Measurements from ENCODE around the gene CAMTA1.

CAMTA1 gene

DNA sequence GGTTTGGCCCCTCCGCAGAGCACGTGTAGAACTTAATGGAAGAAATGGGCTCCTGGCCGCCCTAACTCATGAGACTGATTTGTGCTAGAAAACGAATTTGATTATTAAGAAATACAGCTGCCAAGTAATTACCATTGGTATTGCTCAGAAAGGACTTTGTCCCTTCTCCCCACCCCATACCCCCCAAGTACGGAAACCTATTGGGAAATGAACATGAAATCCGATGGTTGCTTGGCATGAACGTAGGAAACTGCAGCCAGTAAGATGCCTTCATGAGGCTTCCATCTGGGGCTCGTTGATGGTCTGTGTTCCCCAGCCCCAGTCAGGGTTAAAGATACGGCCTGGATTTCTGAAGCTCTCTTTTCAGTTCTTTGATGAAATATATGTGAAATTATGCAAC, 1020.2 kb downstream of the CAMTA1 start:
- no peak for DNase-seq (ENCODE audit: low read depth in 2 of 3, low spot score in 1 of 3)

- no peak for DNase-seq (ENCODE audit: low read depth in 2 of 3, low spot score in 1 of 3)
Measured at GRCh38 chr1:7808253-7808844, 1023.1 kb downstream of the CAMTA1 start.

DNA sequence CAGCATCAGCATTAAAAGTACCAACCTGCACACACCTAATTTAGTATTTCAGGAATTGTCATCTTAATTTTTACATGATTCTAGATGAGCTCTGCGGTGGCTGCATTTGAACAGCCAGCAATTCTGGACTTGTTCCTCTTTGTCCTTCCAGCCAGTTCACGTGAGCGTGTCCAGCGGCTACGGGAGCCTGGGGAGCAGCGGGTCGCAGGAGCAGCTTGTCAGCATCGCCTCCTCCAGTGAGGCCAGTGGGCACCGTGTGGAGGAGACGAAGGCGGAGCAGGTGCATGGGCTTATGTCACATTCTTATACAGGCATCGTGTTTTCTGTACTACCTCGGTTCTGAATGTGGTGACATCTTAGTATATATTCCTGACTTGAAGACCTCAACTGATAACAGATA, 1024.5 kb downstream of the CAMTA1 start:
- no peak for DNase-seq (ENCODE audit: low read depth in 2 of 3, low spot score in 1 of 3)

DNA sequence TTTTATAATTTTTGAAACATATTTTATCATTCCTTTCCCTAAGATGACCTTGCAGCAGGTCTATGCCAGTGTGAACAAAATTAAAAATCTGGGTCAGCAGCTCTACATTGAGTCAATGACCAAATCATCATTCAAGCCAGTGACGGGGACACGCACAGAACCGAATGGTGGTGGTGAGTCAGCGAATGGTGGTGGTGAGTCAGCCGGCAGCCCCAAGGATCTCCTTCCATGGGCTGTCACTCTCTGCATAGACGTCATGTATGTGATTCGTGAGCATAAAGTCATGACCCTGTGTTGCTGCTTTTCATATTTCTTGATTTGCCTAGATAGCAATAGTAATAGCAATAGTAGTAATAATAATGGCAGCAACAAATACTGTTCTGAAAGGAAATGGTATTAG, 1025.1 kb downstream of the CAMTA1 start:
- DNase-seq (ENCODE audit: low read depth in 2 of 3, low spot score in 1 of 3) = peak in 2 of 3 donors; percentile 8 to 17

- no peak for DNase-seq (ENCODE audit: low read depth in 2 of 3, low spot score in 1 of 3)
Measured at GRCh38 chr1:7811476-7811875, 1026.2 kb downstream of the CAMTA1 start.

DNA sequence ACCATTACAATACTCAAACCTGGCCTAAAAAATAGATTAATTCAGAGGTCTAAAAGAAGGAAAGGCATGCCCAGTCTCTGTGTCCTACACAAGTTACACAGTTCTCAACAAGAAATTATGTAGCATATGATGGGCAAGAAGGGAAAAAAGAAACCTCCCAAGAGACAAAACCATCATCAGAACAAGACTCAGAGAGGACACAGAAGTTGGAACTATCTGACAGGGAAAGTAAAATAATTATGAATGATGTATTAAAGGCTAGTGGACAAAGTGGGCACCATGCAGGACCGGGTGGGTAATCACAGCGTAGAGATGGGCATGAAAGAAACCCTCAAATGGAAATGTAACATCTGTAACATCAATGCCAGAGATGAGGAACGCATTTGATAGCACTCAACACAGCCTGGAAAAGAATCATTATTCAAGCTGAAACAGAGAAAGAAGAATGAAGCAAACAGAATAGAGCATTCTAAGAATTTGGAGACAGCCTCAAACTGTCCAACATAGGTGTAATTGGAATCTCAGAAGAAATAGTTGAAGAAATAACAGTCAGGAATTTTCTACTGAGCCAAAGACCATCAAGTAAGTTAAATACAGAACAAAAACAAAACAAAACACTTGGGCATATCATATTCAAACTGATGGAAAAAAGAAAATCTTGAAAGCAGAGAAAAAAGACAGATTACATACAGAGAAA, 1028.6 kb downstream of the CAMTA1 start:
- no peak for DNase-seq (ENCODE audit: low read depth in 2 of 3, low spot score in 1 of 3)

Data from stimulated activated CD4-positive, alpha-beta T cell treated with anti-CD3 and anti-CD28 coated beads, Interleukin-12 subunit alpha, Interleukin-12 subunit beta, amount 100 ng/mL, for 48 hours (primary cell).